H1 (cell line): ENCODE results near the gene FRMD5. TPM values are rescaled to one million over a fixed set of nuclear protein-coding genes. Genes with fewer than 3 reads are reported as not detected.

Experiments
- CTCF ChIA-PET: fragments of 300-600 bp; sonication (Branson Sonifier 250); formaldehyde crosslinking; loops from one replicate; lab custom pipeline; 2021; ENCODE audit not compliant: partially characterized antibody; lab: Charles Lee
- POLR2A ChIA-PET: fragments of 300-600 bp; sonication (Branson Sonifier 250); formaldehyde crosslinking; loops from one replicate; lab custom pipeline; 2021; ENCODE audit warnings: inconsistent platforms; ENCODE audit not compliant: partially characterized antibody; lab: Charles Lee
- DNase-seq, 2 experiments: peaks; one replicate each; pipeline versions ENCODE4 v3.0.0 to v3.0.0-alpha.2; 2010 to 2022; ENCODE audit warnings: low spot score in 2 of 2, low read depth in 1 of 2, mixed read lengths in 1 of 2
- FAIRE-seq: peaks from 2 replicates; lab custom pipeline; 2011; peaks lifted over from hg19 to GRCh38; lab: Jason Lieb, UNC
- H2AFZ ChIP-seq: 2 replicates; pipeline ENCODE4 v1.8.1; 2012; ENCODE audit warnings: low read length, inconsistent platforms
- H2AK5ac ChIP-seq: 2 replicates; pipeline ENCODE4 v1.6.1; 2013; ENCODE audit warnings: low read depth, low read length
- H2BK120ac ChIP-seq: replicated peaks from 2 replicates; pipeline ENCODE3; 2013; ENCODE audit warnings: low read depth, low read length, inconsistent platforms
- H2BK12ac ChIP-seq: 2 replicates; pipeline ENCODE4 v1.6.1; 2013; ENCODE audit warnings: low read depth, low read length
- H2BK15ac ChIP-seq: 2 replicates; pipeline ENCODE4 v1.6.1; 2013; ENCODE audit warnings: low read length
- H2BK20ac ChIP-seq: 2 replicates; pipeline ENCODE4 v1.6.1; 2013; ENCODE audit warnings: low read length
- H2BK5ac ChIP-seq: 2 replicates; pipeline ENCODE4 v1.6.1; 2013; ENCODE audit warnings: low read depth, low read length
- H3K14ac ChIP-seq: 2 replicates; pipeline ENCODE4 v1.6.1; 2013; ENCODE audit warnings: inconsistent platforms; ENCODE audit not compliant: insufficient read length
- H3K18ac ChIP-seq: 2 replicates; pipeline ENCODE4 v1.6.1; 2013; ENCODE audit warnings: low read length; ENCODE audit errors: extremely low read depth
- H3K23ac ChIP-seq: 2 replicates; pipeline ENCODE4 v1.6.1; 2013; ENCODE audit warnings: inconsistent platforms; ENCODE audit not compliant: insufficient read length
- H3K23me2 ChIP-seq: 2 replicates; pipeline ENCODE4 v1.6.1; 2013; ENCODE audit warnings: low read depth, low read length
- H3K27ac ChIP-seq: 2 replicates; pipeline ENCODE4 v1.6.1; 2011; ENCODE audit warnings: low read depth, low read length, inconsistent platforms
- H3K27me3 ChIP-seq, 4 experiments: replicated peaks in 1 of 4; 1 replicate in 1 of 4; 2 replicates in 3 of 4; pipeline versions ENCODE4 v1.6.1 to v1.8.1; 2011 to 2013; ENCODE audit warnings: low read length in 3 of 4, mild to moderate bottlenecking in 3 of 4, inconsistent platforms in 2 of 4, mixed read lengths in 2 of 4, moderate library complexity in 1 of 4; ENCODE audit not compliant: control insufficient read depth in 3 of 4, insufficient read depth in 3 of 4; ENCODE audit errors: extremely low read depth in 1 of 4
- H3K36me3 ChIP-seq, 4 experiments: 2 replicates each; pipeline versions ENCODE4 v1.6.1 to v1.8.1; 2011 to 2013; ENCODE audit warnings: mild to moderate bottlenecking in 4 of 4, low read length in 3 of 4, moderate library complexity in 2 of 4, control low read depth in 1 of 4, inconsistent platforms in 1 of 4; ENCODE audit not compliant: insufficient read depth in 4 of 4, control insufficient read depth in 2 of 4
- H3K4ac ChIP-seq: replicated peaks from 2 replicates; pipeline ENCODE3; 2013; ENCODE audit warnings: low read length, low read depth, mixed read lengths, inconsistent platforms; ENCODE audit not compliant: insufficient read length
- H3K4me1 ChIP-seq, 4 experiments: replicated peaks in 1 of 4; 1 replicate in 1 of 4; 2 replicates in 3 of 4; pipeline versions ENCODE4 v1.6.1 to v1.8.1; 2011 to 2013; ENCODE audit warnings: low read length in 3 of 4, inconsistent platforms in 2 of 4, mixed read lengths in 1 of 4; ENCODE audit not compliant: insufficient read depth in 4 of 4, control insufficient read depth in 3 of 4
- H3K4me2 ChIP-seq, 2 experiments: 2 replicates each; pipeline versions ENCODE4 v1.6.1 to v1.8.1; 2011 to 2013; ENCODE audit warnings: low read depth in 2 of 2, low read length in 2 of 2, control low read depth in 1 of 2, inconsistent platforms in 1 of 2, mild to moderate bottlenecking in 1 of 2; ENCODE audit not compliant: insufficient read depth in 1 of 2
- H3K4me3 ChIP-seq, 4 experiments: fragments of 200-600, 300-600 bp in 1 of 4; sonication (generic), shearing (Covaris generic), sonication (Bioruptor Twin) in 1 of 4; 2 replicates each; pipeline versions ENCODE4 v1.5.1 to v1.8.1; 2011 to 2016; ENCODE audit warnings: low read length in 4 of 4, low read depth in 3 of 4, control low read depth in 2 of 4, inconsistent platforms in 2 of 4, mild to moderate bottlenecking in 2 of 4, mixed read lengths in 1 of 4, moderate library complexity in 1 of 4; ENCODE audit not compliant: insufficient read depth in 2 of 4; ENCODE audit errors: extremely low read depth in 1 of 4
- H3K56ac ChIP-seq: replicated peaks from 2 replicates; pipeline ENCODE3; 2013; ENCODE audit warnings: low read depth, mild to moderate bottlenecking, mixed read lengths, low read length, inconsistent platforms; ENCODE audit not compliant: insufficient read length
- H3K79me1 ChIP-seq: 2 replicates; pipeline ENCODE4 v1.6.1; 2013; ENCODE audit warnings: low read depth, low read length, control low read depth
- H3K79me2 ChIP-seq, 2 experiments: 2 replicates each; pipeline versions ENCODE4 v1.6.1 to v1.8.1; 2012 to 2013; ENCODE audit warnings: low read length in 2 of 2, mild to moderate bottlenecking in 2 of 2, inconsistent platforms in 1 of 2; ENCODE audit not compliant: insufficient read depth in 2 of 2, control insufficient read depth in 1 of 2
- H3K9ac ChIP-seq, 4 experiments: replicated peaks in 1 of 4; 1 replicate in 1 of 4; 2 replicates in 3 of 4; pipeline versions ENCODE4 v1.6.1 to v1.8.1; 2011 to 2013; ENCODE audit warnings: low read depth in 3 of 4, low read length in 3 of 4, control low read depth in 2 of 4, mild to moderate bottlenecking in 2 of 4, moderate library complexity in 2 of 4, inconsistent platforms in 1 of 4; ENCODE audit errors: extremely low read depth in 1 of 4
- H3K9me3 ChIP-seq, 2 experiments: 2 replicates each; pipeline versions ENCODE4 v1.6.1 to v1.8.1; 2012 to 2013; ENCODE audit warnings: mild to moderate bottlenecking in 2 of 2, moderate library complexity in 2 of 2, control low read depth in 1 of 2, inconsistent platforms in 1 of 2, low read depth in 1 of 2, low read length in 1 of 2, mixed read lengths in 1 of 2; ENCODE audit not compliant: insufficient read depth in 2 of 2
- H4K20me1 ChIP-seq, 2 experiments: replicated peaks in 1 of 2; 2 replicates each; pipeline versions ENCODE3 to v1.8.1; 2011 to 2013; ENCODE audit warnings: inconsistent platforms in 2 of 2, low read length in 2 of 2, mild to moderate bottlenecking in 1 of 2; ENCODE audit not compliant: insufficient read depth in 2 of 2, control insufficient read depth in 1 of 2
- H4K5ac ChIP-seq: 2 replicates; pipeline ENCODE4 v1.6.1; 2013; ENCODE audit warnings: low read length, low read depth, mixed read lengths, inconsistent platforms; ENCODE audit not compliant: insufficient read length
- H4K8ac ChIP-seq: 2 replicates; pipeline ENCODE4 v1.8.0; 2013; ENCODE audit warnings: mild to moderate bottlenecking, moderate library complexity, low read length, inconsistent platforms; ENCODE audit not compliant: insufficient read depth; ENCODE audit errors: extremely low read depth
- H4K91ac ChIP-seq: replicated peaks from 2 replicates; pipeline ENCODE3; 2013; ENCODE audit warnings: low read length, mixed read lengths, inconsistent platforms; ENCODE audit not compliant: insufficient read length
- ATF2 ChIP-seq: IDR thresholded peaks from 2 replicates; pipeline ENCODE4 v1.6.1; 2012; ENCODE audit warnings: low read length, inconsistent platforms
- BRCA1 ChIP-seq: IDR thresholded peaks from 2 replicates; pipeline ENCODE4 v1.6.1; 2012; ENCODE audit warnings: low read depth, low read length, improper control_type of control experiment
- CBX8 ChIP-seq: fragments of 300-800, 300-1000 bp; sonication (generic); IDR thresholded peaks from 2 replicates; pipeline ENCODE4 v1.7.1; 2016; ENCODE audit warnings: low read depth, low read length, borderline replicate concordance
- CREB1 ChIP-seq: IDR thresholded peaks from 2 replicates; pipeline ENCODE4 v1.6.1; 2012; ENCODE audit warnings: inconsistent platforms
- NRF1 ChIP-seq: IDR thresholded peaks from 2 replicates; pipeline ENCODE4 v1.6.1; 2011; ENCODE audit warnings: mild to moderate bottlenecking, low read depth, low read length, improper control_type of control experiment
- PHF8 ChIP-seq: fragments of 200-600 bp; sonication (generic); conservative IDR thresholded peaks from 2 replicates; pipeline ENCODE4 v1.7.1; 2012; ENCODE audit warnings: low read depth, mild to moderate bottlenecking, inconsistent platforms, low read length, moderate library complexity
- SAP30 ChIP-seq: fragments of 300-600 bp; sonication (generic); IDR thresholded peaks from 2 replicates; pipeline ENCODE4 v1.7.1; 2012; ENCODE audit warnings: low read length, moderate library complexity, mild to moderate bottlenecking, inconsistent platforms; ENCODE audit not compliant: insufficient read depth, insufficient replicate concordance
- SP2 ChIP-seq: IDR thresholded peaks from 2 replicates; pipeline ENCODE4 v1.6.1; 2012; ENCODE audit warnings: mild to moderate bottlenecking, low read length, inconsistent platforms
- polyA plus RNA-seq, 7 experiments: library from polyadenylated mRNA; depleted of rRNA in 3 of 7; stranded (reverse) in 5 of 7; unstranded in 2 of 7; fragments of >200 nt in 5 of 7; fragments of 200-250 nt in 2 of 7; gene quantifications; 1 replicate in 5 of 7; 2 replicates in 1 of 7; 4 replicates in 1 of 7; pipeline versions ENCODE4 v1.2.1 to v1.2.3, GENCODE V29; 2011 to 2013; ENCODE audit warnings: missing spikeins in 2 of 7, mixed read lengths in 2 of 7
- total RNA-seq: library from RNA; stranded (reverse); fragmentation: NEBNext Ultra II Directional; extraction: Animal tissue kit (Norgen Biotek cat#: 25700); gene quantifications from 2 replicates; pipeline ENCODE4 v1.2.1, GENCODE V29; 2021

The FRMD5 gene
- total and polyA plus RNA-seq, 2 of the 8 experiments (the other 6 are each of a cell fraction or from before 2014, with no cell fraction given): 10.1 to 12.6 TPM

GRCh38 chr15:44159492-44159891 is 35.6 kb downstream of the FRMD5 start:
- H3K79me1 ChIP-seq: no peaks in the 10 kb centered on the region
- FAIRE-seq (no peak), DNase-seq (no peak)
- H3K14ac ChIP-seq: no peak overlapping the region
- H4K20me1 ChIP-seq: peaks cover 0 to 2% of the 10 kb centered on the region in 2 experiments
- H2BK20ac ChIP-seq: no peak overlapping the region
- H2AFZ ChIP-seq: no peak overlapping the region
- CTCF ChIA-PET: interaction anchor here (1.0 kb wide), 1 partner anchor 34 kb away, joined by 3 read pairs; no protein-coding TSS in a partner anchor
- no peak overlapping the region for H3K18ac ChIP-seq
- H2BK5ac ChIP-seq: no peak overlapping the region
- no peaks in the 10 kb centered on the region for H3K27me3 ChIP-seq
- no peak overlapping the region for H4K91ac ChIP-seq
- no peak overlapping the region for H3K9ac ChIP-seq
- H2BK15ac ChIP-seq: no peak overlapping the region
- no peaks in the 10 kb centered on the region for H3K23me2 ChIP-seq
- H2AK5ac ChIP-seq: no peak overlapping the region
- no peaks in the 10 kb centered on the region for H3K36me3 ChIP-seq
- H3K56ac ChIP-seq: no peak overlapping the region
- no peaks in the 10 kb centered on the region for H3K79me2 ChIP-seq
- H3K4me1 ChIP-seq: 0 out of 7 replicates have a peak, but pooled peaks cover 0 to 2% (median 0%) of the 10 kb centered on the region in 4 experiments
- H3K23ac ChIP-seq: no peak overlapping the region
- H3K4ac ChIP-seq: no peak overlapping the region
- no peak overlapping the region for H3K27ac ChIP-seq
- no peak overlapping the region for H4K5ac ChIP-seq
- H4K8ac ChIP-seq: no peak overlapping the region
- no peaks in the 10 kb centered on the region for H3K9me3 ChIP-seq
- H2BK12ac ChIP-seq: no peak overlapping the region
- H3K4me3 ChIP-seq: no peak overlapping the region
- no peak overlapping the region for H2BK120ac ChIP-seq
- POLR2A ChIA-PET: no interaction called here
- no peak overlapping the region for H3K4me2 ChIP-seq
- TF ChIP-seq SP2: no peak
- no peak for TF ChIP-seq CREB1
- no peak for TF ChIP-seq CBX8
- TF ChIP-seq SAP30: no peak
- no peak for TF ChIP-seq PHF8
- no peak for TF ChIP-seq BRCA1
- TF ChIP-seq ATF2: no peak
- no peak for TF ChIP-seq NRF1
